Measurements from ENCODE around the gene GPR161. TPM values are rescaled to one million over a fixed set of nuclear protein-coding genes. Genes with fewer than 3 reads are reported as not detected.

The GPR161 gene
- total RNA-seq, 1 experiment from 2014 or later = 13.7 TPM

DNA sequence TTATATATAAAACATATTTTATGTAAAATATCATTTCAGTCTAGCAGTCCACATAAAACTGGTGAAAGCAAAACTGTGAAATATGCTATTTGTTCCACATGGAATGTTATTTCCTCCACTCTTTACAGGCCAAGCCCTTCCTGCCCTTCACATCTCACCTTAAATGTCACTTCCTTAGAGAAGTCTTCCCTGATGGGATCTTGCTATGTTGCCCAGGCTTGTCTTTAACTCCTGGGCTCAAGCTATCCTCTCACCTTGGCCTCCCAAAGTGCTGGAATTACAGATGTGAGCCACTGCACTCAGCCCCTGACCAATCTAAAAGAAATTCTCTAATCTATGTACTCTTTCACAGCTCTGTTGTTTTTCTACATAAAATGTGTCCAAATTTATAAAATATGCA is 2.3 kb upstream of the GPR161 start:
- ChIA-PET POLR2A (no interaction called here), RAD21 (ENCODE audit: low non-redundant PET in 1 of 2, low total read pairs in 2 of 2, uncharacterized antibody in 2 of 2, unreplicated experiment in 2 of 2) (no interaction called here), CTCF (interaction anchor here (1.4 kb wide), 1 partner anchor 8 kb away, joined by 4 read pairs; no protein-coding TSS in a partner anchor)
- Histone ChIP-seq H3K9me2 (ENCODE audit: insufficient read depth) (no peaks in the 10 kb centered on the region), H3K9me3 (ENCODE audit: control insufficient read depth in 1 of 2, insufficient read depth in 1 of 2, low read depth in 1 of 2, low read length in 2 of 2) (no peaks in the 10 kb centered on the region), H3K79me2 (ENCODE audit: insufficient read depth, low read length) (no peaks in the 10 kb centered on the region; the same call in 1 of the 2 replicates), H3K9ac (ENCODE audit: low read length) (no peak overlapping the region), H3K4me1 (ENCODE audit: control insufficient read depth in 1 of 2, insufficient read depth in 2 of 2, low read length in 2 of 2) (peaks cover 11 to 26% of the 10 kb centered on the region in 2 experiments; a peak in 3 of 4 replicates), H3K27ac (ENCODE audit: low read depth, low read length) (no peak overlapping the region), H3K36me3 (ENCODE audit: control insufficient read depth in 1 of 2, insufficient read depth in 2 of 2, low read length in 2 of 2) (no peaks in the 10 kb centered on the region), H3K27me3 (ENCODE audit: insufficient read depth, low read length) (no peaks in the 10 kb centered on the region), H3K4me2 (ENCODE audit: low read length) (no peak overlapping the region), H2AFZ (ENCODE audit: low read depth, low read length, poor library complexity, severe bottlenecking) (no peak overlapping the region), H4K20me1 (ENCODE audit: insufficient read depth) (no peaks in the 10 kb centered on the region), H3K4me3 (replicated peaks in 1 of 2; ENCODE audit: low read depth in 1 of 2, low read length in 2 of 2) (no peak overlapping the region)
- intact Hi-C loops (cut with micrococcal nuclease) = no loop called here
- DNase-seq (ENCODE audit: low read depth, low spot score) = no peak
- ATAC-seq = no peak
- BruUV-seq (replicated peaks) = no TSS peak
- TF ChIP-seq CBX3 (IDR thresholded peaks at IDR 0.05; ENCODE audit: low read depth) = no peak
- TF ChIP-seq TCF7L2 (IDR thresholded peaks at IDR 0.05; ENCODE audit: borderline replicate concordance, extremely low read depth, insufficient read depth, insufficient read length) = no peak
- TF ChIP-seq EGR1 (IDR thresholded peaks at IDR 0.05; ENCODE audit: low read depth) = no peak
- TF ChIP-seq SRF (IDR thresholded peaks at IDR 0.05; ENCODE audit: low read depth) = no peak
- no peak for TF ChIP-seq POLR2AphosphoS5 (IDR thresholded peaks at IDR 0.05; ENCODE audit: low read depth, low read length)
- no peak for TF ChIP-seq SP1 (IDR thresholded peaks at IDR 0.05; ENCODE audit: low read depth)
- TF ChIP-seq EZH2 (IDR thresholded peaks at IDR 0.05) = no peak
- no peak for TF ChIP-seq JUND (IDR thresholded peaks at IDR 0.05)
- no peak for TF ChIP-seq EZH2phosphoT487 (IDR thresholded peaks at IDR 0.05; ENCODE audit: borderline replicate concordance)
- TF ChIP-seq RAD21 (IDR thresholded peaks at IDR 0.05; ENCODE audit: low read depth) = no peak
- no peak for TF ChIP-seq POLR2A (IDR thresholded peaks at IDR 0.05; ENCODE audit: borderline replicate concordance, extremely low read depth, insufficient read depth, insufficient read length)
- TF ChIP-seq, protein P1, sequence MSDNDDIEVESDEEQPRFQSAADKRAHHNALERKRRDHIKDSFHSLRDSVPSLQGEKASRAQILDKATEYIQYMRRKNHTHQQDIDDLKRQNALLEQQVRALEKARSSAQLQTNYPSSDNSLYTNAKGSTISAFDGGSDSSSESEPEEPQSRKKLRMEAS (IDR thresholded peaks at IDR 0.05) = no peak
- TF ChIP-seq CEBPB (IDR thresholded peaks at IDR 0.05; ENCODE audit: low read depth) = no peak
- TF ChIP-seq ELF1 (IDR thresholded peaks at IDR 0.05; ENCODE audit: borderline replicate concordance, low read depth) = no peak
- TF ChIP-seq ZNF274 (IDR thresholded peaks at IDR 0.05; ENCODE audit: low read depth, low read length) = no peak
- TF ChIP-seq YY1 (IDR thresholded peaks at IDR 0.05; ENCODE audit: extremely low read depth, insufficient replicate concordance, low read depth, low read length) = no peak
- TF ChIP-seq, protein P2, sequence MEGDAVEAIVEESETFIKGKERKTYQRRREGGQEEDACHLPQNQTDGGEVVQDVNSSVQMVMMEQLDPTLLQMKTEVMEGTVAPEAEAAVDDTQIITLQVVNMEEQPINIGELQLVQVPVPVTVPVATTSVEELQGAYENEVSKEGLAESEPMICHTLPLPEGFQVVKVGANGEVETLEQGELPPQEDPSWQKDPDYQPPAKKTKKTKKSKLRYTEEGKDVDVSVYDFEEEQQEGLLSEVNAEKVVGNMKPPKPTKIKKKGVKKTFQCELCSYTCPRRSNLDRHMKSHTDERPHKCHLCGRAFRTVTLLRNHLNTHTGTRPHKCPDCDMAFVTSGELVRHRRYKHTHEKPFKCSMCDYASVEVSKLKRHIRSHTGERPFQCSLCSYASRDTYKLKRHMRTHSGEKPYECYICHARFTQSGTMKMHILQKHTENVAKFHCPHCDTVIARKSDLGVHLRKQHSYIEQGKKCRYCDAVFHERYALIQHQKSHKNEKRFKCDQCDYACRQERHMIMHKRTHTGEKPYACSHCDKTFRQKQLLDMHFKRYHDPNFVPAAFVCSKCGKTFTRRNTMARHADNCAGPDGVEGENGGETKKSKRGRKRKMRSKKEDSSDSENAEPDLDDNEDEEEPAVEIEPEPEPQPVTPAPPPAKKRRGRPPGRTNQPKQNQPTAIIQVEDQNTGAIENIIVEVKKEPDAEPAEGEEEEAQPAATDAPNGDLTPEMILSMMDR (IDR thresholded peaks at IDR 0.05 in 2 of 3, conservative IDR thresholded peaks at IDR 0.05 in 1 of 3; ENCODE audit: borderline replicate concordance in 1 of 3, insufficient read depth in 1 of 3, low read depth in 2 of 3, low read length in 2 of 3) = no peak
- TF ChIP-seq, protein P3, sequence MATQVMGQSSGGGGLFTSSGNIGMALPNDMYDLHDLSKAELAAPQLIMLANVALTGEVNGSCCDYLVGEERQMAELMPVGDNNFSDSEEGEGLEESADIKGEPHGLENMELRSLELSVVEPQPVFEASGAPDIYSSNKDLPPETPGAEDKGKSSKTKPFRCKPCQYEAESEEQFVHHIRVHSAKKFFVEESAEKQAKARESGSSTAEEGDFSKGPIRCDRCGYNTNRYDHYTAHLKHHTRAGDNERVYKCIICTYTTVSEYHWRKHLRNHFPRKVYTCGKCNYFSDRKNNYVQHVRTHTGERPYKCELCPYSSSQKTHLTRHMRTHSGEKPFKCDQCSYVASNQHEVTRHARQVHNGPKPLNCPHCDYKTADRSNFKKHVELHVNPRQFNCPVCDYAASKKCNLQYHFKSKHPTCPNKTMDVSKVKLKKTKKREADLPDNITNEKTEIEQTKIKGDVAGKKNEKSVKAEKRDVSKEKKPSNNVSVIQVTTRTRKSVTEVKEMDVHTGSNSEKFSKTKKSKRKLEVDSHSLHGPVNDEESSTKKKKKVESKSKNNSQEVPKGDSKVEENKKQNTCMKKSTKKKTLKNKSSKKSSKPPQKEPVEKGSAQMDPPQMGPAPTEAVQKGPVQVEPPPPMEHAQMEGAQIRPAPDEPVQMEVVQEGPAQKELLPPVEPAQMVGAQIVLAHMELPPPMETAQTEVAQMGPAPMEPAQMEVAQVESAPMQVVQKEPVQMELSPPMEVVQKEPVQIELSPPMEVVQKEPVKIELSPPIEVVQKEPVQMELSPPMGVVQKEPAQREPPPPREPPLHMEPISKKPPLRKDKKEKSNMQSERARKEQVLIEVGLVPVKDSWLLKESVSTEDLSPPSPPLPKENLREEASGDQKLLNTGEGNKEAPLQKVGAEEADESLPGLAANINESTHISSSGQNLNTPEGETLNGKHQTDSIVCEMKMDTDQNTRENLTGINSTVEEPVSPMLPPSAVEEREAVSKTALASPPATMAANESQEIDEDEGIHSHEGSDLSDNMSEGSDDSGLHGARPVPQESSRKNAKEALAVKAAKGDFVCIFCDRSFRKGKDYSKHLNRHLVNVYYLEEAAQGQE (IDR thresholded peaks at IDR 0.05; ENCODE audit: low read depth) = no peak
- TF ChIP-seq SIN3A (IDR thresholded peaks at IDR 0.05; ENCODE audit: low read depth) = no peak
- no peak for TF ChIP-seq FOSL1 (IDR thresholded peaks at IDR 0.05; ENCODE audit: low read depth)
